Measurements from ENCODE around the gene RIN3. TPM values are rescaled to one million over a fixed set of nuclear protein-coding genes. Genes with fewer than 3 reads are reported as not detected.

RIN3 gene
- total RNA-seq, 1 experiment from 2014 or later: 4.8 TPM

DNA sequence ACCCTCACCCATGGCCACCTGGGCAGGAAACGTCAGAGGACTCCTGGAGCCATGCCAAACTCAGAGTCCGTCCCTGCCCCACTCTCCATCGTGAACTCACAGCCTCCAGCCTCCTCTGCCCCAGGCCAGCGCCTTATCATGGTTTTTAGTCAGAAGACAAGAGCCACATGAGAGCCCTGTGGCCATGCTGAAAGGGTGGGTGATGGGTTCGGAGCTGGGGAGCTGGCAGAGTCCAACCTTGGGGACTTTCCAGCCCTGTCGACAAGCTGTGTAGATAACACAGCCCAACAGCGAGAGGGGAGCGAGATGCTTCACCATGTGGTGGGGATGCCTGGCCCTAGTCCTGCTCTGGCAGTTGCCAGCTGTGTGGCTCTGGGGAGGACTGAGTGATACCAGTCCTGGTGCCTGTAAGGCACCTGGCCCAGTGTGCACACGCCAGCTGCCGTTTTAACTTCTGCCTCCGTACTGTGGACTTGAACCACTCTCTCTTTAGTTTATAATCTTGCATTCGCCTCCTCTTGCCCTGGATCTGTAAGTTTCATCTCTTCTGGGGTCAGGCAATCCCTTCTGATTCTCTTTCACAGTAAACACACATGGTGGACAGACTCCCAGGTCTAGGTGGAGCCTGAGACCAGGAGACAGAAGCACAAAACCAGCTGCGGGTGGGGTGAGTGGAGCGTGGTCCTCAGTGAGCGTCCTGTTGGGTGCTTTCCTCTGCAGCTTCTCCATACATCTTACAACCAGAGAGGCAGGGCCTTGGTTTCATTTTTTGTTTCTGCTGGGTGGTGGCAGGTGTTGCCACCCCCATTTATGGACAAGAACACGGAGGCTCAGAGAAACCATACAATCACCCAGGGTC lies 55.3 kb downstream of the RIN3 start:
- TF ChIP-seq EZH2phosphoT487 (IDR thresholded peaks at IDR 0.05; ENCODE audit: borderline replicate concordance, low read length) (no peak), CTCF (conservative IDR thresholded peaks at IDR 0.05; ENCODE audit: low read depth, low read length) (no peak), EZH2 (IDR thresholded peaks at IDR 0.05; ENCODE audit: low read length, unreplicated experiment) (no peak)
- Histone ChIP-seq H3F3A (ENCODE audit: low read length, unreplicated experiment) (no peaks in the 10 kb centered on the region), H3K27me3 (ENCODE audit: low read length) (no peaks in the 10 kb centered on the region), H3K27ac (ENCODE audit: low read length) (no peak overlapping the region), H3K36me3 (ENCODE audit: low read depth, low read length) (peaks cover 8% of the 10 kb centered on the region; the same call in 1 of the 2 replicates), H3K4me3 (ENCODE audit: low read length) (no peak overlapping the region), H3K9ac (ENCODE audit: low read length) (no peak overlapping the region), H3K79me2 (ENCODE audit: low read length) (no peaks in the 10 kb centered on the region), H3K9me2 (replicated peaks; ENCODE audit: low read length) (no peaks in the 10 kb centered on the region), H4K20me1 (ENCODE audit: low read length) (no peaks in the 10 kb centered on the region), H2AFZ (ENCODE audit: low read length) (no peak overlapping the region), H3K4me1 (ENCODE audit: insufficient read depth, low read length) (peaks cover 27% of the 10 kb centered on the region), H3K4me2 (ENCODE audit: low read length) (no peak overlapping the region), H3K9me3 (ENCODE audit: low read length) (no peaks in the 10 kb centered on the region)
- CTCF ChIA-PET: no interaction called here
- BruUV-seq (replicated peaks): no TSS peak
- intact Hi-C loops (cut with micrococcal nuclease): no loop called here
- DNase-seq: no peak
- POLR2A ChIA-PET (ENCODE audit: unreplicated experiment): no interaction called here
- ATAC-seq: no peak

- ChIA-PET POLR2A (ENCODE audit: unreplicated experiment) (no interaction called here), CTCF (interaction anchor here (0.6 kb wide), 1 partner anchor 26 kb away, joined by 3 read pairs; no protein-coding TSS in a partner anchor)
- intact Hi-C loops (cut with micrococcal nuclease): no loop called here
- DNase-seq (no peak), ATAC-seq (no peak)
- H3K4me1 ChIP-seq (ENCODE audit: insufficient read depth, low read length): peaks cover 8% of the 10 kb centered on the region
- H4K20me1 ChIP-seq (ENCODE audit: low read length): no peaks in the 10 kb centered on the region
- no peak overlapping the region for H3K4me2 ChIP-seq (ENCODE audit: low read length)
- H3F3A ChIP-seq (ENCODE audit: low read length, unreplicated experiment): no peaks in the 10 kb centered on the region
- no peaks in the 10 kb centered on the region for H3K79me2 ChIP-seq (ENCODE audit: low read length)
- no peaks in the 10 kb centered on the region for H3K9me2 ChIP-seq (replicated peaks; ENCODE audit: low read length)
- H3K27ac ChIP-seq (ENCODE audit: low read length): no peak overlapping the region
- H3K4me3 ChIP-seq (ENCODE audit: low read length): no peak overlapping the region
- TF ChIP-seq EZH2 (IDR thresholded peaks at IDR 0.05; ENCODE audit: low read length, unreplicated experiment): no peak
- no peak for TF ChIP-seq CTCF (conservative IDR thresholded peaks at IDR 0.05; ENCODE audit: low read depth, low read length)
- TF ChIP-seq EZH2phosphoT487 (IDR thresholded peaks at IDR 0.05; ENCODE audit: borderline replicate concordance, low read length): no peak
- no peaks in the 10 kb centered on the region for H3K27me3 ChIP-seq (ENCODE audit: low read length)
- no peak overlapping the region for H3K9ac ChIP-seq (ENCODE audit: low read length)
- H2AFZ ChIP-seq (ENCODE audit: low read length): no peak overlapping the region
- no TSS peak for BruUV-seq (replicated peaks)
- peaks cover 8% of the 10 kb centered on the region; the same call in 1 of the 2 replicates for H3K36me3 ChIP-seq (ENCODE audit: low read depth, low read length)
- no peaks in the 10 kb centered on the region for H3K9me3 ChIP-seq (ENCODE audit: low read length)
Measured at GRCh38 chr14:92570674-92571262, 57.2 kb downstream of the RIN3 start.

DNA sequence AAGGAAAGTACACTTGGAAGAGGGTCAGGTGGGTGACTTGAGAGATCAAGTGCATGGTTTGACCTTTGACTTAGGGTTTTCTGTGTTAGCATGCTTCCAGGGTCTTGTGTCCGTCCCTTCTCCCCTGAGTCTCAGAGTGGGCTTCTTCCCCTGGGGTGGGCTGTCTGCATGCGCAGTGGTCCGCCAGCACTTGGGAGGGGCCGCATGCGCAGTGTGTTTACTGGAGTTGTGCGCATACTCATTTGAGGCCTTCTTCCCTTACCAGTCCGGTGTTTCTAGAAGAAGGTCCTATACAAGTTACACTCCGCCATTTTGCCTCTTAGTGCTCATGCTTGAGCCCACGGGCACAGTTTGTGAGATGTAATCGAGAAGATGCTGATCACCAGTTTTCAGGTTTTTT lies 58.5 kb downstream of the RIN3 start:
- Histone ChIP-seq H2AFZ (ENCODE audit: low read length) (no peak overlapping the region), H3K36me3 (ENCODE audit: low read depth, low read length) (peaks cover 4% of the 10 kb centered on the region; the same call in 1 of the 2 replicates), H3K27me3 (ENCODE audit: low read length) (no peaks in the 10 kb centered on the region), H4K20me1 (ENCODE audit: low read length) (no peaks in the 10 kb centered on the region), H3F3A (ENCODE audit: low read length, unreplicated experiment) (no peaks in the 10 kb centered on the region), H3K9me3 (ENCODE audit: low read length) (no peaks in the 10 kb centered on the region), H3K27ac (ENCODE audit: low read length) (no peak overlapping the region), H3K9me2 (replicated peaks; ENCODE audit: low read length) (no peaks in the 10 kb centered on the region), H3K4me3 (ENCODE audit: low read length) (no peak overlapping the region), H3K4me1 (ENCODE audit: insufficient read depth, low read length) (no peaks in the 10 kb centered on the region), H3K79me2 (ENCODE audit: low read length) (no peaks in the 10 kb centered on the region), H3K4me2 (ENCODE audit: low read length) (no peak overlapping the region), H3K9ac (ENCODE audit: low read length) (no peak overlapping the region)
- DNase-seq (no peak), ATAC-seq (no peak)
- no peak for TF ChIP-seq EZH2phosphoT487 (IDR thresholded peaks at IDR 0.05; ENCODE audit: borderline replicate concordance, low read length)
- no peak for TF ChIP-seq CTCF (conservative IDR thresholded peaks at IDR 0.05; ENCODE audit: low read depth, low read length)
- no peak for TF ChIP-seq EZH2 (IDR thresholded peaks at IDR 0.05; ENCODE audit: low read length, unreplicated experiment)
- BruUV-seq (replicated peaks): no TSS peak
- CTCF ChIA-PET: no interaction called here
- intact Hi-C loops (cut with micrococcal nuclease): no loop called here
- POLR2A ChIA-PET (ENCODE audit: unreplicated experiment): no interaction called here

All from PC-3 (cell line).